ENCODE results near the gene RPTN. TPM values are rescaled to one million over a fixed set of nuclear protein-coding genes. Genes with fewer than 3 reads are reported as not detected.
A peak's percentile ranks its signal among the peaks of the same experiment; 100 is the strongest.

Gene RPTN
- total and polyA plus RNA-seq, 9 donors: not detected

DNA sequence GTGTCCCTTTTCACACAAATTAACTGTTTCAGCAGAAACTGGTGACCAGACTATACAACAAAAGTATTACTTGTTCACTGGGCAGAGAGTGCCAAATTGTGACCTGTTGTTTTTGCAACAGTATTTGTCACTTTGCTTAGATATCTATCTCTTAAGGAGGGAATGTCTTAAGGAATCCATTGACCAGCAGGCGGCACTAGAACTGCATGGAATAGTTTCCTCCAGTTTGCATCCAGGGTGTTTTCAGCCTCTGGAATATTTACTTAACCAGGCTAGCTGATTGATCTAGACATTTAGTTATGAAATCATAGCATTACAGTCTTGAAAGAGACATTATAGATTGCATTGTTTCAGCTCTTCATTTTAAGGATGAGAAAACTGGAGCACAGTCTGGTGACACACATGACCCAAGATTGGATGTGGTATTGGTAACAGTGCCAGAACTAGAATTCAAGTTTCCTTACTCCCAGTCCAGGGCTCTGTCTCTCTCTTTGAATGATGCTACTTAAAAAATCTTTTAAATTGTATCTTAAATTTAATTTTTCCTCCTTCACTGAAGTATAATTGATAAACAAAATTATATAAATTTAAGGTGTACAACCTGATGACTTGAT is 16.9 kb downstream of the RPTN start:
- DNase-seq: peak in 3 of 5 donors; percentile 20 to 39 (median 35)
- Histone ChIP-seq H3K4me3 (no peak overlapping the region), H3K27me3 (no peaks in the 10 kb centered on the region), H3K9me3 (no peaks in the 10 kb centered on the region), H3K36me3 (no peaks in the 10 kb centered on the region), H3K4me1 (ENCODE audit: insufficient read depth) (no peaks in the 10 kb centered on the region), H3K27ac (no peak overlapping the region)
- WGBS, 3 donors: 0% methylated on average over 1 of the region's 1 CpG
- TF ChIP-seq EP300 (IDR thresholded peaks at IDR 0.05): no peak
- TF ChIP-seq, protein P1, sequence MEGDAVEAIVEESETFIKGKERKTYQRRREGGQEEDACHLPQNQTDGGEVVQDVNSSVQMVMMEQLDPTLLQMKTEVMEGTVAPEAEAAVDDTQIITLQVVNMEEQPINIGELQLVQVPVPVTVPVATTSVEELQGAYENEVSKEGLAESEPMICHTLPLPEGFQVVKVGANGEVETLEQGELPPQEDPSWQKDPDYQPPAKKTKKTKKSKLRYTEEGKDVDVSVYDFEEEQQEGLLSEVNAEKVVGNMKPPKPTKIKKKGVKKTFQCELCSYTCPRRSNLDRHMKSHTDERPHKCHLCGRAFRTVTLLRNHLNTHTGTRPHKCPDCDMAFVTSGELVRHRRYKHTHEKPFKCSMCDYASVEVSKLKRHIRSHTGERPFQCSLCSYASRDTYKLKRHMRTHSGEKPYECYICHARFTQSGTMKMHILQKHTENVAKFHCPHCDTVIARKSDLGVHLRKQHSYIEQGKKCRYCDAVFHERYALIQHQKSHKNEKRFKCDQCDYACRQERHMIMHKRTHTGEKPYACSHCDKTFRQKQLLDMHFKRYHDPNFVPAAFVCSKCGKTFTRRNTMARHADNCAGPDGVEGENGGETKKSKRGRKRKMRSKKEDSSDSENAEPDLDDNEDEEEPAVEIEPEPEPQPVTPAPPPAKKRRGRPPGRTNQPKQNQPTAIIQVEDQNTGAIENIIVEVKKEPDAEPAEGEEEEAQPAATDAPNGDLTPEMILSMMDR (IDR thresholded peaks at IDR 0.05): peak in 1 of 3 donors; percentile 58
- intact Hi-C loops (cut with DNase I): no loop called here

DNA sequence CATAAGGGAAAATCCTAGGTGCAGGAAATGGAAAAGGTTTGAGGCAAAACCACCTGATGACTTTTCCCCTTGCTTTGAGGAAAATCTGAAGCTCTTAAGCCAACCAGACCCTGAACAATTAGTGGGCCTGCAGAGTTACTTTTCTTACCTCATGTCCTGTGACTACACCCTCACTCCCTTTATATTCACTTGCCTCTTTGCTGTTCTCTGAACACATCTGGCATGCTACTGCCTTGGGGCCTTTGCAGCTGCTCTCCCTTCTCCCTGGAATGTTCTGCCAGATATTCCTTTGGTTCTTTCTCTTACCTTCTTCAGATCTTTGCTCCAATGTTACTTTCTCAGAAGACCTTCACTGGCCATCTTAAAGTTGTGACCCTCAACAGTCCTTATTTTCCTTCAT is 21.8 kb downstream of the RPTN start:
- TF ChIP-seq, protein P1 (IDR thresholded peaks at IDR 0.05): no peak
- TF ChIP-seq EP300 (IDR thresholded peaks at IDR 0.05): no peak
- no peak for TF ChIP-seq POLR2A (IDR thresholded peaks at IDR 0.05)
- Histone ChIP-seq H3K27me3 (no peaks in the 10 kb centered on the region), H3K9me3 (no peaks in the 10 kb centered on the region), H3K4me1 (ENCODE audit: insufficient read depth) (no peaks in the 10 kb centered on the region), H3K36me3 (no peaks in the 10 kb centered on the region), H3K4me3 (no peak overlapping the region), H3K27ac (no peak overlapping the region)
- DNase-seq: no peak
- intact Hi-C loops (cut with DNase I): no loop called here

DNA sequence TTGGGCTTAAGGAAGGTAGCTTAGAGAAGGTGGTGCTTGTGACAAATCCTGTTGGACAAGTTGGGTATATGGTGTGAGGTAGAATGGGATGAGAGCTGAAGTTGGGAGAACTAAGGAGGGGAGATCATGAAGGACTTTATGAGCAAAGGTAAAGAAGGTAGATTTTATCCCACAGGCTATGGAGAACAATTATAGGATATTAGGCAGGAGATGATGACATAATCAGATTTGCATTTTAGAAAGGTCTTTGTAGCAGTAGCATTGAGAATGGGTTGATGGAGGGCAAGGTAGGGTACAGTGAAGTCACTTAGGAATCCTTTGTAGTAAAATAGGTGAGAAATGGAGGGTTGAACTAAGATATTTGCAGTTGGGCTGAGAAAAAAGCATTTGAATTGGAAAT is 28.8 kb downstream of the RPTN start:
- Histone ChIP-seq H3K27ac (no peak overlapping the region), H3K4me3 (no peak overlapping the region), H3K27me3 (no peaks in the 10 kb centered on the region), H3K4me1 (ENCODE audit: insufficient read depth) (no peaks in the 10 kb centered on the region), H3K9me3 (no peaks in the 10 kb centered on the region), H3K36me3 (no peaks in the 10 kb centered on the region)
- intact Hi-C loops (cut with DNase I): no loop called here
- no peak for DNase-seq
- TF ChIP-seq, protein P1 (IDR thresholded peaks at IDR 0.05): no peak
- TF ChIP-seq POLR2A (IDR thresholded peaks at IDR 0.05) (no peak), EP300 (IDR thresholded peaks at IDR 0.05) (no peak)

DNA sequence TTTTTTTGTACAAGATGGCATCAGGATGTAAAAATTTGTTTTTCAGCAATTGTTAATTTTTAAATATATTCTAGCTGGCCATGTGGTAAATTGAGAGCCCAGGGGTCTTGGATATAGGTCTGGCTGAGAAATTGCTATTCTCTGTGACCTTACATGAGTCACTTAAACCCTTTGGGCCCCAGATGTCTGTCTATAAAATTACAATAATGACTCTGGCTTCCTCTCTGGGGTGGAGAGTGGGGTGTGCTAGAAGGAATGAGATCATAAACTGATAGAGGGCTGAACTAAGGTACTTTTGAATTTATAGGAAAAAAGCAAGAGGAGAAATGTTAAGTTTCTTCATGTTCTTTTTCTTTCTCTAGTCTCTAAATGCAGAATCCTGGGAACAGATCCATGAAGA is 31.4 kb downstream of the RPTN start:
- H3K27ac ChIP-seq: no peak overlapping the region
- no peaks in the 10 kb centered on the region for H3K27me3 ChIP-seq
- H3K4me1 ChIP-seq (ENCODE audit: insufficient read depth): no peaks in the 10 kb centered on the region
- H3K9me3 ChIP-seq: no peaks in the 10 kb centered on the region
- intact Hi-C loops (cut with DNase I): no loop called here
- no peaks in the 10 kb centered on the region for H3K36me3 ChIP-seq
- H3K4me3 ChIP-seq: no peak overlapping the region
- TF ChIP-seq POLR2A (IDR thresholded peaks at IDR 0.05): no peak
- TF ChIP-seq, protein P1 (IDR thresholded peaks at IDR 0.05): no peak
- no peak for TF ChIP-seq EP300 (IDR thresholded peaks at IDR 0.05)
- no peak for DNase-seq

Data from ovary (tissue), 9 donors.